ES-I3 (cell line): ENCODE results near the gene CAST.

ENCODE experiments used
- H3K36me3 ChIP-seq: 2 replicates; pipeline ENCODE4 v1.6.1; 2013; ENCODE audit warnings: mild to moderate bottlenecking, low read length, control low read depth, moderate library complexity; ENCODE audit not compliant: insufficient read depth
- H3K4me1 ChIP-seq: 2 replicates; pipeline ENCODE4 v1.6.1; 2013; ENCODE audit warnings: mild to moderate bottlenecking, control low read depth, low read length; ENCODE audit not compliant: insufficient read depth
- H3K9ac ChIP-seq: 2 replicates; pipeline ENCODE4 v1.6.1; 2013; ENCODE audit warnings: low read depth, mild to moderate bottlenecking, low read length, moderate library complexity
- H3K9me3 ChIP-seq: 2 replicates; pipeline ENCODE4 v1.6.1; 2013; ENCODE audit warnings: mild to moderate bottlenecking, low read length, moderate library complexity; ENCODE audit not compliant: control insufficient read depth, insufficient read depth

Gene CAST

DNA sequence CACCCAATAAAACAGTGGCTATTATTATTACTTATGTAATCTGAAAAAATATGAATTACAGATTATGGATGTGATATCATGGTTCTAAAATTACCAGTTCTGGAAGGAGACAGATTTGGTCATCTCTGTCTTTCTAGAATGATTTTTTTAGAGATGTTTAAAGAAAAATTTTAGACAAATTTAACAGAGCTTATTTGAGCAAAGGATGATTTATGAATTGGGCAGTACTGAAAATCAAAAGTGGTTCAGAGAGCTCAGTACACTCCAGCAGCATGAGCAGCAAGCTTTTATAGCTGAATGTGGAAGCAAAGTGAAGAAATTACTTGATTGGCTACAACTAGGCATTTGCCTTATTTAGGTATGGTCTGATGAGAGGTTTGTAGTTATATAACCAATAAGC lies 11.0 kb downstream of the CAST start:
- H3K9me3 ChIP-seq: no peaks in the 10 kb centered on the region
- no peaks in the 10 kb centered on the region for H3K4me1 ChIP-seq
- no peak overlapping the region for H3K9ac ChIP-seq

DNA sequence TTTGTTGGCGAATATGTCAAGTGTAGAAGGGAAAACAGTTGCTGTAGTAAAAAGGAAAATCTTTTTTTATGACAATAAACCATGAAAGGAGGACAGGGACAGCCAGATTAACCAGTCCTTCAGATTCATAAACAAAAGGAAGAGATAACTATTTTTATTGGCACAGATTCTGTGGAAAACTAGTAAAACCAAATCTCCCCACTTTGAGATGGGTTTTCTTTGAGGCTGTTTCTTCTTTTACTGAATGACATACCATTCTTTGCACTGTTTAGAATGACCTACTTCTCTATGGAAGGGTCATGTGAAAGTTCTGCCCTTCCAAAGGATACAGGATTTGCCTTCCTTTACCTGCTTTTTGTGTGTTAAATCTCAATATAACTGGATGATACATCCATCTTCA lies 13.7 kb downstream of the CAST start:
- Histone ChIP-seq H3K9me3 (no peaks in the 10 kb centered on the region), H3K9ac (no peak overlapping the region), H3K4me1 (no peaks in the 10 kb centered on the region), H3K36me3 (no peaks in the 10 kb centered on the region)

More for the DNA sequence above, 11.0 kb downstream of the CAST start:
- H3K36me3 ChIP-seq: no peaks in the 10 kb centered on the region

DNA sequence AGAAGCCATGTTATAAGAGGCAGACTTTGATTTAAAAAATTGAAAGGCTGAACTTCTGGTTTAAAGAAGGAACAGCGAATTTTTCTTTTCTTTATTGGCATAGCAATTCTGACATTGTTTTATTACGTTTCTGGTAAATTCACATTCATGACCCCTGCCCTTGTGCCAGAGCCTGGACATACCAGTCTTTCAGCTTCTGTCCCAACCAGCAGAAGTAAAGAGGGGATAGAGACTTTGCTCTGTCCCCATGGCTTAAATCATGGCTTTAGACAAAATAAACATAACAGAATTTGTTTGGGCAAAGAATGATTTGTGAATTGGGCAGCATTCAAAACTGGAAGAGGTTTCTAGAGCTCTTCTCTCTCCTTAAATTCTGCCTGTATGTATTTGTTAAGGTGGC lies 15.3 kb downstream of the CAST start:
- Histone ChIP-seq H3K9me3 (no peaks in the 10 kb centered on the region), H3K36me3 (no peaks in the 10 kb centered on the region), H3K9ac (no peak overlapping the region), H3K4me1 (no peaks in the 10 kb centered on the region)

GRCh38 chr5:96679293-96679692 lies 17.1 kb downstream of the CAST start:
- no peak overlapping the region for H3K9ac ChIP-seq
- H3K9me3 ChIP-seq: no peaks in the 10 kb centered on the region
- H3K4me1 ChIP-seq: no peaks in the 10 kb centered on the region
- no peaks in the 10 kb centered on the region for H3K36me3 ChIP-seq

DNA sequence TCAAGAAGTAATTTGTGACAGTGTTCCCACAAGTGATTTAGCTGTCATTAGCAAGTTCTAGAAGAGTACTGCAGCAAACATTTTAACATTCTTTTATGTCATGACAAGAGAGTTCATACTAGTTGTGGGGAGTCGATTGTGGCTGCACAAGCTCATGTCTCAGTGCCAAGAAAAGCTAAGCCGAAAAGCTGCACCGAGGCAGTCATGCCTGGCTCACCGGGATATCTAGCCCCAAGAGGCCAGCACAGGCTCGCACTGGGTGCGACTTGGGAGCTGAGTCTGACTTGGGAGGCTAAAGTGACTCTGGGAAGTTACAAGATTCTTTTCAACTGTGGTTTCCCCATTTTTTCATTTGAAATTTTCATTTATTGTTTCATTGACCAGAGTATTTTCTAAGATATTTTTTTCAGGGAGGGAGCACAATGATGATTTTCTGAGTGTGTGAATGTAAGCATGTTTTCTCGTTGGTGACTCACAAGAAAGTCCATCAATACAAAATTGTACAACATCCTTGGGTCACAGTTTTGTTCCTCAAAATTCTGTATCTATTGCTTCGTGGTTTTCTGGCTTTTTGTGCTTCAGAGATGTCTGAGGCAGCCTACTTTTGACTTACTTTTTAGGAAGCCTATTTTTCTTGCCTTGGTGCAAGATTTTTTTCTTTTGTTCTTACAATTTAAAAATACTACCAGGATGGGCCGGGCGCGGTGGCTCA lies 18.7 kb downstream of the CAST start:
- Histone ChIP-seq H3K9me3 (no peaks in the 10 kb centered on the region), H3K36me3 (no peaks in the 10 kb centered on the region), H3K4me1 (no peaks in the 10 kb centered on the region), H3K9ac (no peak overlapping the region)

GRCh38 chr5:96683392-96683791 lies 21.2 kb downstream of the CAST start:
- Histone ChIP-seq H3K4me1 (no peaks in the 10 kb centered on the region), H3K36me3 (no peaks in the 10 kb centered on the region), H3K9me3 (no peaks in the 10 kb centered on the region), H3K9ac (no peak overlapping the region)

DNA sequence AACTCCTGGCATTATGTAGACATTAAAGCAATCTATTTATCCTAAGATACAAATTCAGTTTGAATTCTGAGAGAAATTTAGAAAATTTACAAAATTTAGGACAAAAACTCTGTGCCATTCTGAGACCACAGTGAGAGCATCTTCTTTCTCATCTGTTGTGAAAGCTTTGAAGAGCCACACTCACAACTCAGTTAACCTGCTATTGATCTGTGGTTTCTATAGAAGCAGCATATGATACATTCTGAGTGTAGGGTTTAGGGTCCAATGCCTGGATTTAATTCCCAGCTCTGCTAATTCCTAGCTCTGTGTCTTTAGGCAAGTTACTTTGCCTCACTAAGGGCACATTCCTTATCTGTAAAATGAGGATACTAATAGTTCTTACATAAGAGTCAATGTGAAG lies 21.6 kb downstream of the CAST start:
- Histone ChIP-seq H3K4me1 (no peaks in the 10 kb centered on the region), H3K9ac (no peak overlapping the region), H3K36me3 (no peaks in the 10 kb centered on the region), H3K9me3 (no peaks in the 10 kb centered on the region)

DNA sequence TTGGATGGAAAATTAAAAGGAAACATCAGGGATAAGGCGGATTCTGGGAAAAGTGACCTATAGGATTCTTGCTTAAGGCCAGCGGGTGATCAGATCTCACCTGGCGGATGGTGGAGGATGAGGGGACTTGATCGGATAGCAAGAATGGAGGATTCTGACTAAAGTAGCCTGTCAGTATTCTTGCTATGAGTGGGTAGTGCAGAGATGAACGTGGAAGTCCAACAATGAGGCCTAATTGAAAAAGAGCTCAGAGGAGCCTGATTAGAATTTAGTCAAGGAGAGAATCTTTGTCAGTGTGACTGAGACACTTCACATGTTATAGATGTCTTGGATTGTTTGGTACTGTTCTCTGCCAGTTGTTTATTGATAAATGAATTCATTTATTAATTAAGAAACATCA lies 24.9 kb downstream of the CAST start:
- H3K9me3 ChIP-seq: no peaks in the 10 kb centered on the region
- no peaks in the 10 kb centered on the region for H3K36me3 ChIP-seq
- no peak overlapping the region for H3K9ac ChIP-seq
- H3K4me1 ChIP-seq: 0 out of 2 replicates have a peak, but pooled peaks cover 3% of the 10 kb centered on the region

GRCh38 chr5:96687812-96688453 lies 25.8 kb downstream of the CAST start:
- H3K36me3 ChIP-seq: no peaks in the 10 kb centered on the region
- H3K4me1 ChIP-seq: 0 out of 2 replicates have a peak, but pooled peaks cover 3% of the 10 kb centered on the region
- no peaks in the 10 kb centered on the region for H3K9me3 ChIP-seq
- no peak overlapping the region for H3K9ac ChIP-seq

DNA sequence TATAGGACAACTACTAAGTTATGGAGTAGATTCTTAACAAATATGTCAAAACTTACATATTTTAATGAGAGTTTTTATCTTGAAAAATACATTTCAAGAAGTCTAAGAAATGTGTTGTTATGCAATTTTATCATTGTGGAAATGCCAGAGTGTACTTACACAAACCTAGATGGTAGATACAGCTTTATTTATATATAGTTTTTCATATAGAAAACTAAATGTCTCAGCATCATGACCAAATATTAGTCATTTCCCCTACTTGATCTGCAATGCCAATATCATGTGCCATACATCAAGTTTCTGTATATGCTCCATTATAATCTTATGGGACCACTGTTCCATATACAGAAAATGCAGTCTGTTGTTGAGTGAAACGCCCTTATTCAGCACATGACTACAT lies 28.7 kb downstream of the CAST start:
- Histone ChIP-seq H3K36me3 (no peaks in the 10 kb centered on the region), H3K9ac (no peak overlapping the region), H3K4me1 (0 out of 2 replicates have a peak, but pooled peaks cover 3% of the 10 kb centered on the region), H3K9me3 (no peaks in the 10 kb centered on the region)

- H3K9me3 ChIP-seq: no peaks in the 10 kb centered on the region
- H3K36me3 ChIP-seq: no peaks in the 10 kb centered on the region
- H3K9ac ChIP-seq: no peak overlapping the region
- 0 out of 2 replicates have a peak, but pooled peaks cover 3% of the 10 kb centered on the region for H3K4me1 ChIP-seq
Observed at GRCh38 chr5:96691503-96692303, 29.5 kb downstream of the CAST start.

GRCh38 chr5:96692441-96692840 lies 30.3 kb downstream of the CAST start:
- Histone ChIP-seq H3K9me3 (no peaks in the 10 kb centered on the region), H3K36me3 (no peaks in the 10 kb centered on the region), H3K9ac (no peak overlapping the region), H3K4me1 (0 out of 2 replicates have a peak, but pooled peaks cover 3% of the 10 kb centered on the region)

DNA sequence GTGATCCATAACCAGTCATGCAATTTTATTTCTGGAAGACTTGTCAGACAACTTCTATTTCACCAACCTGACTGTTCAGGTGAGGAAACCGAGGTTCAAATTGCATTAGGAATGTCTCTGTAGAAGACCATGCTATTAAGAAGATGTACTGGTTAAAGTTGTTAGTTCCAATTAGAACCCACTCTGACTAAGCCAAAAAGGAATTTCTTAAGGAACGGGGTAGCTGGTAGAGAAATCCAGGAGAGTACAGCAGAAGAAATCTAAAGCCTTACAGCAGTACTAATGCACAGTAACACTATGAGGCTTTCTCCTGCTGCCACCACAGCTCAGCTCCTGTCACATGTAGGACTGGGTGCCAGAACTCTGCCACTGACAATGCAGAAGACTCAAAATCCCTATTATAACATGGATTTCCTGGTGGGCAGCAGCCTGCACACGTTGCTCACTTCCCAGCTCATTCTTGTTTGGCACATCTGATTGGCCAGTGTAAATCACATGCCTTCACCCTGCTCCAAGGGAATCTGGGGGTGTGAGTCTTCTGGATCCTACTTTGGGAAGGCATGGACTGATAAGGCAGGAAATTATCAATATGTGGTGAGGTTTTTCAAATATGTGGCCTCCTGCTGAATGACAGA lies 37.1 kb downstream of the CAST start:
- H3K9ac ChIP-seq: peak overlapping the region; percentile 12; the same call in 1 of the 2 replicates
- H3K36me3 ChIP-seq: no peaks in the 10 kb centered on the region
- H3K9me3 ChIP-seq: no peaks in the 10 kb centered on the region
- H3K4me1 ChIP-seq: peaks cover 10% of the 10 kb centered on the region
